ENCODE results near the gene ZCCHC7. TPM values are rescaled to one million over a fixed set of nuclear protein-coding genes. Genes with fewer than 3 reads are reported as not detected.

The ZCCHC7 gene
- total RNA-seq, 2 experiments from 2014 or later: 32.9 to 37.0 TPM

DNA sequence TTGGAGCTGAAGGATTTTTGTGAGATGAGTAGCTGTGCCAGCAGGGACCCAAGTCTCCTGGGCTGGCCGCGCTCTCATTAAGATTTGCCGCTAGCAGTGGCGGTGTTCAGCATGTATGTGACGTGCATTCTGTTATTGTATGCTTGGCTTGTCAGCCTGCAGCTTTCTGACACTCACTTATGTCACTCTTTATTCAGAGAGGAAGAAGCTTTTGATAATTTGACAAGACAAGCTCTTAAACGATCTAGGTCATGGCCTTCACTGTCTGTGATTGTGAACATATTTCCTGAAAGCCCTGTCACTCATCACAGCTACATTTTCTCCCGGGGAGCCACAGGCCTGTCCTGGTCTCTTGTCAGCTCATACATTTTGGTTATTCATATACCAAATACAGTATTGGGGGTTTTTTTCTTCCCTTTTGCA lies 203.9 kb downstream of the ZCCHC7 start:
- CTCF ChIA-PET: interaction anchor here (0.6 to 1.1 kb wide), 4 partner anchors 9 to 328 kb away, joined by 3 to 5 read pairs (median 3); no protein-coding TSS in a partner anchor
- peaks cover 18% of the 10 kb centered on the region for H3K36me3 Mint-ChIP-seq (ENCODE audit: low read depth)

DNA sequence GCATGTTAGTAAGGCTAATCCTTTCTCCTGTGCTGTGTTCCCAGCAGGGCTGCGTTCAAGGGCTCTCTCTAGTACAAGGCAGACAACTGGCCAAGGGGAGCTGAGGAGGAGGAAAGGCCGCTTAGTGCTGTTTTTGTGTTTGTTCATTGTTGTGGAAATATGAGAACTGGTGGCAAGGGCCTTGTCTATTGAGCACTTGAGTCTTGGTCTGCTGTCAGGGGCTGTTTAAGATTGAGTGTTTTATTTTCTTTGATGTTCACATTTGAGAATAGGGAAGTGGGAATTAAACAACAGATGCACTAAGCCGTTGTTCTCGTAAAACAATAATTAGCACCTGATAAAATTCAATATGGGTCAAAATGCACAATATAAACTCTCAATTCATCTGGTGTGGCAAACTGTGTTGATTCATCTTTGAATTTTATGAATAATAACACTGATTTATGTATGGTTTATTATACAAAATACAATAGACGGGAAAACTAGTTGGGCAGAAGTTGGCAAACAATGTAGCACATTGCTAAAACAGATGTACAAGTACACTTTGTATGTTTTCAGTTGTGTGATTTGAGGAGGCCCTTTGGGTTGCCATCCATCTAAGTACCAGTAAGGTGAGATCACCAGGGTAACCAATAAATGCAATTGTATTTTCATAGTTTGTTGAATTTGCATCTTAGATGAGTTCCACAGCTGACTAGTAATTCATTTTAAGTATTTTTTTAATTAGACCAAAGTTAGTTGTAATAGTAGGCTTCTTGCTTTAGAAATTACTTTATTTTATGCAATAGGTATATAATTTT lies 204.5 kb downstream of the ZCCHC7 start:
- peaks cover 8% of the 10 kb centered on the region for H3K4me1 Mint-ChIP-seq (ENCODE audit: low read depth)
- H3K27ac Mint-ChIP-seq: no peak overlapping the region
- peaks cover 16% of the 10 kb centered on the region for H3K36me3 Mint-ChIP-seq (ENCODE audit: low read depth)
- ChIA-PET POLR2A (no interaction called here), CTCF (interaction anchor here (0.9 to 1.1 kb wide), 2 partner anchors 10 to 16 kb away, joined by 3 to 5 read pairs; no protein-coding TSS in a partner anchor)
- ATAC-seq: no peak
- no peak overlapping the region for H3K4me3 Mint-ChIP-seq
- DNase-seq: no peak
- H3K27me3 Mint-ChIP-seq: no peaks in the 10 kb centered on the region
- intact Hi-C loops (cut with micrococcal nuclease): no loop called here
- TF ChIP-seq, protein P1, sequence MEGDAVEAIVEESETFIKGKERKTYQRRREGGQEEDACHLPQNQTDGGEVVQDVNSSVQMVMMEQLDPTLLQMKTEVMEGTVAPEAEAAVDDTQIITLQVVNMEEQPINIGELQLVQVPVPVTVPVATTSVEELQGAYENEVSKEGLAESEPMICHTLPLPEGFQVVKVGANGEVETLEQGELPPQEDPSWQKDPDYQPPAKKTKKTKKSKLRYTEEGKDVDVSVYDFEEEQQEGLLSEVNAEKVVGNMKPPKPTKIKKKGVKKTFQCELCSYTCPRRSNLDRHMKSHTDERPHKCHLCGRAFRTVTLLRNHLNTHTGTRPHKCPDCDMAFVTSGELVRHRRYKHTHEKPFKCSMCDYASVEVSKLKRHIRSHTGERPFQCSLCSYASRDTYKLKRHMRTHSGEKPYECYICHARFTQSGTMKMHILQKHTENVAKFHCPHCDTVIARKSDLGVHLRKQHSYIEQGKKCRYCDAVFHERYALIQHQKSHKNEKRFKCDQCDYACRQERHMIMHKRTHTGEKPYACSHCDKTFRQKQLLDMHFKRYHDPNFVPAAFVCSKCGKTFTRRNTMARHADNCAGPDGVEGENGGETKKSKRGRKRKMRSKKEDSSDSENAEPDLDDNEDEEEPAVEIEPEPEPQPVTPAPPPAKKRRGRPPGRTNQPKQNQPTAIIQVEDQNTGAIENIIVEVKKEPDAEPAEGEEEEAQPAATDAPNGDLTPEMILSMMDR (IDR thresholded peaks at IDR 0.05): no peak
- peaks cover 1% of the 10 kb centered on the region for H3K9me3 Mint-ChIP-seq

More for the DNA sequence above, 203.9 kb downstream of the ZCCHC7 start:
- no peak for ATAC-seq
- Mint-ChIP-seq H3K9me3 (peaks cover 1% of the 10 kb centered on the region), H3K27ac (no peak overlapping the region), H3K4me3 (no peak overlapping the region), H3K4me1 (ENCODE audit: low read depth) (peaks cover 8% of the 10 kb centered on the region), H3K27me3 (no peaks in the 10 kb centered on the region)
- TF ChIP-seq, protein P1 (IDR thresholded peaks at IDR 0.05): no peak
- POLR2A ChIA-PET: no interaction called here
- no peak for DNase-seq
- intact Hi-C loops (cut with micrococcal nuclease): no loop called here

DNA sequence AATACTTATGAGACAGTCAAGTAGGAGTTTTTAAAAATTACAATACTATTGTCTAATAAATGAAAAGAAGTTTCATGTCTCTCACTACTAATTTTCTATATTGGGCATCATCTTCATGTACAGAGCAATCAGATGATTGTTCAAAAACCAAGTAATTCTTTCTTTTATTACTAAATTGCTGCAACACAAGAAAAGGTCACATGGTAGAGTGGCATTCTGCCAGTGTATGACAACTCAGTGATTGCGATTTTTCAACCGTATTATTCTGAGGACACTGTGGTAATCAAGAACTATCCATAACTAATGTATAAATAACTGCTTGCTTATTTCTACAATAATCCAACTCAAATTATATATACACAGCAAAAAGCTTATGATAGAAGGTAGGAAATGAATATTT lies 205.4 kb downstream of the ZCCHC7 start:
- H3K36me3 Mint-ChIP-seq (ENCODE audit: low read depth): peaks cover 11% of the 10 kb centered on the region
- H3K9me3 Mint-ChIP-seq: no peaks in the 10 kb centered on the region
- no peak overlapping the region for H3K27ac Mint-ChIP-seq
- H3K4me1 Mint-ChIP-seq (ENCODE audit: low read depth): peaks cover 8% of the 10 kb centered on the region
- DNase-seq: no peak
- intact Hi-C loops (cut with micrococcal nuclease): no loop called here
- ChIA-PET CTCF (no interaction called here), POLR2A (no interaction called here)
- TF ChIP-seq, protein P1 (IDR thresholded peaks at IDR 0.05): no peak
- ATAC-seq: no peak
- H3K27me3 Mint-ChIP-seq: no peaks in the 10 kb centered on the region
- H3K4me3 Mint-ChIP-seq: no peak overlapping the region

DNA sequence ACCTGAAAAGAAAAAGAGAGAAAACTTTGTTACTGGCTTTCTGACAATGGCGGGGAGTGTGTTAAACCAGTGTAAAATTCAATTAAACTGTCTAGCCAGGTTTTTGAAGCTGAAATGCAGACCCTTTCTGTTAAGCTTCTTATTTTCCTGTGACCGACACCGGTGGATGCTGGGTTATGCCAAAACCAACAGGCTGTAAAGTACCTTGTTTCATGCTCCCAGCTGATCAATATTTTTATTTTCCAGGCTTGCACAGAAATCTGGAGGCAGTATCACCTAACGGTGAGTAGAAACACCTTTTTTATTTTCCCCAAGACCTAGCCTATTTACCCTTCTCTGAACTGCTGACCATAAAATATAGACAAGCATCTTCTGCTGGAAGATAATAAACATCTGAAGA lies 207.2 kb downstream of the ZCCHC7 start:
- H3K27me3 Mint-ChIP-seq: no peaks in the 10 kb centered on the region
- TF ChIP-seq, protein P1 (IDR thresholded peaks at IDR 0.05): no peak
- peaks cover 5% of the 10 kb centered on the region for H3K36me3 Mint-ChIP-seq (ENCODE audit: low read depth)
- DNase-seq (no peak), ATAC-seq (no peak)
- CTCF ChIA-PET: interaction anchor here (0.7 to 1.0 kb wide), 2 partner anchors 26 to 27 kb away, joined by 3 read pairs; no protein-coding TSS in a partner anchor
- H3K4me3 Mint-ChIP-seq: no peak overlapping the region
- intact Hi-C loops (cut with micrococcal nuclease): no loop called here
- POLR2A ChIA-PET: no interaction called here
- peaks cover 8% of the 10 kb centered on the region for H3K4me1 Mint-ChIP-seq (ENCODE audit: low read depth)
- no peaks in the 10 kb centered on the region for H3K9me3 Mint-ChIP-seq
- H3K27ac Mint-ChIP-seq: no peak overlapping the region

DNA sequence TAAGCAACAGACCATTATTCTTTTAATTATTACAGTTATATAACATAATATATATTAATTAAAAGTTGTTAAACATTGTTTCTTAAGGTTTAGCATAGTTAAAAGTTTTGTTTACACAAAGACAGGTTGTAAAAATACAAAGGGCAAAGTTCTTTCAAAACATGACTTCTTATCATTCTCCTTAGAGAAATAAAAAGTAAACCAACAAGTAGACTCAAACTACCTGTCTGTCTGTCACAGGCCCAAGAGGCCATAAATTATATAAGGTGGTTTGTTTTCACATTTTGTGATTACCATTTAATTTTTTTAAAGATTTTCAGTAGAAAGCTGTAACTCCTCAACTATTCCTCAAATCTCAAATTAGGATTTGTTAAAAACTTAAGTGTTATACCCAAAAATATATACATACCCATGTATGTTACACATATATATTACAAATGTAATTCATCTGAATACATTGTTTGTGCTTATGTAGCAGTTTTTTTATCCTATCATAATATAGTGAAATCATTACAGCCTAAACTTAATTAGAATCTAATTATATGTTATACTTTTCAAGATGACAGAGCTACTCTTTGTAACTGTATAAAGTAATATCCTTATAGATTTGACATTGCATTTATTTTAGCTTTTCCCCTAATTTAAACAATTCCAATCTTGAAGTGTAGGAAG lies 208.3 kb downstream of the ZCCHC7 start:
- DNase-seq: no peak
- Mint-ChIP-seq H3K4me1 (ENCODE audit: low read depth) (peaks cover 8% of the 10 kb centered on the region), H3K27me3 (no peaks in the 10 kb centered on the region), H3K9me3 (no peaks in the 10 kb centered on the region), H3K27ac (no peak overlapping the region), H3K36me3 (ENCODE audit: low read depth) (peaks cover 5% of the 10 kb centered on the region), H3K4me3 (no peak overlapping the region)
- POLR2A ChIA-PET: interaction anchor here (1.0 kb wide), 1 partner anchor 424 kb away, joined by 3 read pairs; no protein-coding TSS in a partner anchor
- ATAC-seq: no peak
- CTCF ChIA-PET: interaction anchor here (0.6 to 3.6 kb wide), 9 partner anchors 10 to 773 kb away, joined by 3 to 15 read pairs (median 4); partner anchors contain the start of gene ZCCHC7
- TF ChIP-seq, protein P1 (IDR thresholded peaks at IDR 0.05): no peak
- intact Hi-C loops (cut with micrococcal nuclease): no loop called here
